Testis (tissue), 2 donors: Measurements from ENCODE around the gene ILKAP.

Experiments
- POLR2A ChIP-seq: fragments of 450-650 bp; IDR thresholded peaks from one replicate; pipeline ENCODE4 v1.6.1; 2017; ENCODE audit warnings: antibody characterized with exemption, mild to moderate bottlenecking, moderate library complexity
- TF ChIP-seq, protein P1 (sequence below), 3 experiments: fragments of 450-650 bp in 2 of 3; fragments of 200-600 bp in 1 of 3; sonication (generic) in 1 of 3; IDR thresholded peaks; one replicate each; pipeline ENCODE4 v1.5.1; 2016 to 2019; ENCODE audit warnings: antibody characterized with exemption in 3 of 3, mild to moderate bottlenecking in 2 of 3, moderate library complexity in 1 of 3

DNA sequence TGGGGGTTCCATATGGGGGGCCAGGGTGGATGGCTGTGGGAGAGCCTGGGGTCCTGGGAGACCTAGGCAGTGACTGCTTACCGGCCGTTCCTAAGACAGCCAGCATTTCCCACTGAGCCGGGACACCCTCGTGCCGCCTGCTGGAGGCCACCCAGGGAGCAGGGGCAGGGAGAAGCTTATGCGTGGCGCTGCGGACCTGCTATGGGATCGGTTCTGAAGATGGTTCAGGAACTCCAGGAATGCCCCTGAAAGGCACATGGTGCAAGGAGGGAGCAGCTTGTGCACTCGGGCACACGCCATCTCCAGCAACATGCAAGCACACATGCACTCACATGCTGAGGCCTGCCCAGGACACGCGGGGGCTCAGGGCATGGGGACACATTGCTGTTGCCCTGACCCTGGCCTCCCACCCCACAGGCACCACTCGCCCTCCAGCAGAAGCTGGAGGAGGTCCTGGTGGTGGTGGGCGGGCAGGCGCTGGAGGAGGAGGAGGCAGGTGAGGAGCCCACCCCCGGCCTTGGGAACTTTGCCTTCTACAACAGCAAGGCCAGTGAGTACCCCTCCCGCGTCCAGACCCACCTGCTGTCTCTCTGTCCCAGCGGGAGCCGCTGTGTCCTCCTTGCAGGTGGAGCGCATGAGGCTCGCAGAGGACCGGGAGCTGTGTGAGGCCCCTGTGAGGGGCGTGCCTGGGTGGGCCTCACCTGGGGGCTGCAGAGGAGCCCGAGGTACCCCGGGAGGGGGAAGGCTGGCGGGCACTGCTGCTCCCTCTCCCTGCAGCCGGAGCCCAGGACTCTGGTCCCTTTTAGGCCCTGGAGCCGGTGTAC, 60.9 kb downstream of the ILKAP start:
- TF ChIP-seq, protein P1, sequence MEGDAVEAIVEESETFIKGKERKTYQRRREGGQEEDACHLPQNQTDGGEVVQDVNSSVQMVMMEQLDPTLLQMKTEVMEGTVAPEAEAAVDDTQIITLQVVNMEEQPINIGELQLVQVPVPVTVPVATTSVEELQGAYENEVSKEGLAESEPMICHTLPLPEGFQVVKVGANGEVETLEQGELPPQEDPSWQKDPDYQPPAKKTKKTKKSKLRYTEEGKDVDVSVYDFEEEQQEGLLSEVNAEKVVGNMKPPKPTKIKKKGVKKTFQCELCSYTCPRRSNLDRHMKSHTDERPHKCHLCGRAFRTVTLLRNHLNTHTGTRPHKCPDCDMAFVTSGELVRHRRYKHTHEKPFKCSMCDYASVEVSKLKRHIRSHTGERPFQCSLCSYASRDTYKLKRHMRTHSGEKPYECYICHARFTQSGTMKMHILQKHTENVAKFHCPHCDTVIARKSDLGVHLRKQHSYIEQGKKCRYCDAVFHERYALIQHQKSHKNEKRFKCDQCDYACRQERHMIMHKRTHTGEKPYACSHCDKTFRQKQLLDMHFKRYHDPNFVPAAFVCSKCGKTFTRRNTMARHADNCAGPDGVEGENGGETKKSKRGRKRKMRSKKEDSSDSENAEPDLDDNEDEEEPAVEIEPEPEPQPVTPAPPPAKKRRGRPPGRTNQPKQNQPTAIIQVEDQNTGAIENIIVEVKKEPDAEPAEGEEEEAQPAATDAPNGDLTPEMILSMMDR (IDR thresholded peaks at IDR 0.05): no peak
- no peak for TF ChIP-seq POLR2A
